HepG2 (cell line): ENCODE data around the gene PPFIA3. TPM values are rescaled to one million over a fixed set of nuclear protein-coding genes. Genes with fewer than 3 reads are reported as not detected.

Experiments
- CENPT ChIP-seq: sonication (generic); formaldehyde crosslinking; IDR thresholded peaks from 2 replicates; pipeline ENCODE4 v1.8.0; 2022; ENCODE audit warnings: low read depth, mild to moderate bottlenecking, moderate library complexity, missing genetic modification reagents
- CHD4 ChIP-seq: fragments of 200-600 bp; sonication (generic); IDR thresholded peaks from 2 replicates; pipeline ENCODE4 v1.7.0; 2017; ENCODE audit warnings: mild to moderate bottlenecking, low read length, borderline replicate concordance
- ELF4 ChIP-seq: sonication (generic); formaldehyde crosslinking; IDR thresholded peaks from 2 replicates; pipeline ENCODE4 v1.5.0; 2020; ENCODE audit warnings: missing genetic modification reagents, mild to moderate bottlenecking, moderate library complexity, borderline replicate concordance
- GZF1 ChIP-seq: sonication (generic); formaldehyde crosslinking; IDR thresholded peaks from 2 replicates; pipeline ENCODE4 v1.5.1; 2020; ENCODE audit warnings: mild to moderate bottlenecking, missing genetic modification reagents
- KAT8 ChIP-seq: IDR thresholded peaks from 2 replicates; pipeline ENCODE4 v1.6.1; 2016; ENCODE audit warnings: missing genetic modification reagents, missing compliant biosample characterization
- PLRG1 ChIP-seq: fragments of 450-650 bp; conservative IDR thresholded peaks from 2 replicates; pipeline ENCODE4 v1.6.1; 2016
- RORA ChIP-seq: sonication (generic); formaldehyde crosslinking; IDR thresholded peaks from 2 replicates; pipeline ENCODE4 v1.5.0; 2020; ENCODE audit warnings: mild to moderate bottlenecking, missing genetic modification reagents, moderate library complexity
- SMAD3 ChIP-seq: sonication (generic); formaldehyde crosslinking; IDR thresholded peaks from 2 replicates; pipeline ENCODE4 v1.4.0; 2020; ENCODE audit warnings: missing genetic modification reagents
- SMC3 ChIP-seq: IDR thresholded peaks from 2 replicates; pipeline ENCODE4 v1.6.1; 2011; ENCODE audit warnings: low read length, improper control_type of control experiment
- YEATS4 ChIP-seq: sonication (generic); formaldehyde crosslinking; IDR thresholded peaks from 2 replicates; pipeline ENCODE4 v1.4.0; 2020; ENCODE audit warnings: missing genetic modification reagents, borderline replicate concordance
- ZKSCAN5 ChIP-seq: sonication (generic); formaldehyde crosslinking; IDR thresholded peaks from 2 replicates; pipeline ENCODE4 v1.5.1; 2020; ENCODE audit warnings: mild to moderate bottlenecking, missing genetic modification reagents
- ZNF180 ChIP-seq: sonication (generic); formaldehyde crosslinking; IDR thresholded peaks from 2 replicates; pipeline ENCODE4 v1.4.0; 2020; ENCODE audit warnings: low read depth, missing genetic modification reagents, borderline replicate concordance
- ZNF564 ChIP-seq: sonication (generic); formaldehyde crosslinking; IDR thresholded peaks from 2 replicates; pipeline ENCODE4 v1.8.1; 2023; ENCODE audit warnings: mild to moderate bottlenecking, missing genetic modification reagents
- ZNF749 ChIP-seq: sonication (generic); formaldehyde crosslinking; IDR thresholded peaks from 2 replicates; pipeline ENCODE4 v1.8.0; 2022; ENCODE audit warnings: mild to moderate bottlenecking, missing genetic modification reagents, moderate library complexity, borderline replicate concordance
- polyA plus RNA-seq, 8 experiments: library from polyadenylated mRNA; depleted of rRNA in 3 of 8; stranded (reverse) in 7 of 8; unstranded in 1 of 8; fragments of >200 nt; fragmentation: Illumina TruSeq in 4 of 8; extraction: Trizol in 4 of 8; gene quantifications; 2 replicates each; pipeline versions ENCODE4 v1.2.1 to v1.2.3, GENCODE V29; 2011 to 2016; ENCODE audit warnings: low read depth in 4 of 8, missing spikeins in 1 of 8, mixed read lengths in 1 of 8; ENCODE audit not compliant: insufficient read depth in 1 of 8
- total RNA-seq, 5 experiments: library from RNA; depleted of rRNA; stranded (reverse); fragments of >200 nt; fragmentation: Illumina TruSeq; extraction: Trizol; gene quantifications; 2 replicates each; pipeline ENCODE4 v1.2.3, GENCODE V29; 2016; ENCODE audit warnings: low read depth in 1 of 5
- TF ChIP-seq, protein P1 (sequence below), 2 experiments: fragments of 450-650 bp in 1 of 2; sonication (generic) in 1 of 2; formaldehyde crosslinking in 1 of 2; IDR thresholded peaks; 2 replicates each; pipeline versions ENCODE4 v1.6.1 to v1.8.0; 2016 to 2022; ENCODE audit warnings: antibody characterized with exemption in 1 of 2, mild to moderate bottlenecking in 1 of 2, missing genetic modification reagents in 1 of 2
- TF ChIP-seq, protein P2 (sequence below): sonication (generic); formaldehyde crosslinking; conservative IDR thresholded peaks from 2 replicates; pipeline ENCODE4 v1.4.0; 2020; ENCODE audit warnings: missing genetic modification reagents
- TF ChIP-seq, protein P3 (sequence below): IDR thresholded peaks from 2 replicates; pipeline ENCODE4 v1.6.1; 2016; ENCODE audit warnings: mild to moderate bottlenecking, missing biosample characterization, missing genetic modification reagents

PPFIA3 gene
- total and polyA plus RNA-seq, 2 of the 13 experiments (the other 11 are each of a cell fraction or from before 2014, with no cell fraction given), result 6.7 to 8.6 TPM

DNA sequence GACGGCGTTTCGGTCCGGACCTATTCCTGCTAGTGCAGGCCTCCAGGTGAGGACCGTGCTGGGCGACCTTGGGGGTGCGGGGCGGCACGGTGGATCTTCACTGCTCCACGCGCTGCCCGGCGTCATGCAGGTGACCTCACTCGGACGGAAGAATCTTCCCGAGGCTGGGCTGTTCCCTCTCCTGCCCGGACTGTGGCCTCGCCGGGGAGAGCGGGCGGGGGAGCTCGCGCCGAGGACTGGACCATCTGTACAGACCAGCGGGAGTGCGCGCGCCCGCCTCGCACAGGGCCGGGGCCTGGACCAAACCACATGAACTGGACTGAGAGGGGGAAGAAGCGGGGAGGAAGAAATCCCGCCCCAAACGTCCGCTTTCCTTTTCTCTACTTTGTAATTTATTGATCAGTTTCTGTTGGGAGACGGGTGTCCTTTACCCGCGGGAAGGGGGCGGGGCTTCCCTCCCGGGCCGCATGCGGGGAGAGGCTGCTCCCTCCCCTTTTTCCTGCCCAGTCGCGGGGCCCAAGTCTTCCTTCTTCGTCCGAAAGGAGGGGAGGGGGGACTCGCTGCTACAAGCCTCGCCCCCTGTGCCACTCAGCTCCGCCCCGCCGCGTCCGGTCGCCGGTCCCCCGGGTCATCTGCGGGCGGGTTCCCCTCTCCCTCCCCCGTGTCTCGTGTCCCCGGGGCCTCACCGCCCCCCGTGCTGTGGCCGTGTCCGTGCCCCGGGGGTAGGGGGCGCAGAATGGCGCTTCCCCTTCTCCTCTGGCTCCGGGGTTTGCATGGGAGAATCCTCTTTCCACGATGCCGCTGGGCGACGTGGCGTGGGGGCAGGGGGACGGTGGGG lies 31.0 kb downstream of the PPFIA3 start (continued):
- TF ChIP-seq, protein P1, sequence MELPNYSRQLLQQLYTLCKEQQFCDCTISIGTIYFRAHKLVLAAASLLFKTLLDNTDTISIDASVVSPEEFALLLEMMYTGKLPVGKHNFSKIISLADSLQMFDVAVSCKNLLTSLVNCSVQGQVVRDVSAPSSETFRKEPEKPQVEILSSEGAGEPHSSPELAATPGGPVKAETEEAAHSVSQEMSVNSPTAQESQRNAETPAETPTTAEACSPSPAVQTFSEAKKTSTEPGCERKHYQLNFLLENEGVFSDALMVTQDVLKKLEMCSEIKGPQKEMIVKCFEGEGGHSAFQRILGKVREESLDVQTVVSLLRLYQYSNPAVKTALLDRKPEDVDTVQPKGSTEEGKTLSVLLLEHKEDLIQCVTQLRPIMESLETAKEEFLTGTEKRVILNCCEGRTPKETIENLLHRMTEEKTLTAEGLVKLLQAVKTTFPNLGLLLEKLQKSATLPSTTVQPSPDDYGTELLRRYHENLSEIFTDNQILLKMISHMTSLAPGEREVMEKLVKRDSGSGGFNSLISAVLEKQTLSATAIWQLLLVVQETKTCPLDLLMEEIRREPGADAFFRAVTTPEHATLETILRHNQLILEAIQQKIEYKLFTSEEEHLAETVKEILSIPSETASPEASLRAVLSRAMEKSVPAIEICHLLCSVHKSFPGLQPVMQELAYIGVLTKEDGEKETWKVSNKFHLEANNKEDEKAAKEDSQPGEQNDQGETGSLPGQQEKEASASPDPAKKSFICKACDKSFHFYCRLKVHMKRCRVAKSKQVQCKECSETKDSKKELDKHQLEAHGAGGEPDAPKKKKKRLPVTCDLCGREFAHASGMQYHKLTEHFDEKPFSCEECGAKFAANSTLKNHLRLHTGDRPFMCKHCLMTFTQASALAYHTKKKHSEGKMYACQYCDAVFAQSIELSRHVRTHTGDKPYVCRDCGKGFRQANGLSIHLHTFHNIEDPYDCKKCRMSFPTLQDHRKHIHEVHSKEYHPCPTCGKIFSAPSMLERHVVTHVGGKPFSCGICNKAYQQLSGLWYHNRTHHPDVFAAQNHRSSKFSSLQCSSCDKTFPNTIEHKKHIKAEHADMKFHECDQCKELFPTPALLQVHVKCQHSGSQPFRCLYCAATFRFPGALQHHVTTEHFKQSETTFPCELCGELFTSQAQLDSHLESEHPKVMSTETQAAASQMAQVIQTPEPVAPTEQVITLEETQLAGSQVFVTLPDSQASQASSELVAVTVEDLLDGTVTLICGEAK (IDR thresholded peaks at IDR 0.05), result no peak
- TF ChIP-seq, protein P1 (CRISPR knock-in tag; IDR thresholded peaks at IDR 0.05), result peak; percentile 84
- TF ChIP-seq ZKSCAN5 (CRISPR knock-in tag) (no peak), ELF4 (CRISPR knock-in tag) (0 out of 2 replicates have a peak, but pooled peaks have one; percentile 74), RORA (CRISPR knock-in tag) (no peak), PLRG1 (no peak), GZF1 (CRISPR knock-in tag) (no peak), KAT8 (CRISPR knock-in tag) (peak; percentile 40; the same call in 1 of the 2 replicates), YEATS4 (CRISPR knock-in tag) (peak; percentile 71), SMAD3 (CRISPR knock-in tag) (0 out of 2 replicates have a peak, but pooled peaks have one; percentile 17), CHD4 (no peak), ZNF749 (CRISPR knock-in tag) (no peak), CENPT (CRISPR knock-in tag) (no peak), ZNF180 (CRISPR knock-in tag) (0 out of 2 replicates have a peak, but pooled peaks have one; percentile 46), ZNF564 (CRISPR knock-in tag) (peak; percentile 60; the same call in 1 of the 2 replicates), SMC3 (no peak)
- TF ChIP-seq, protein P2, sequence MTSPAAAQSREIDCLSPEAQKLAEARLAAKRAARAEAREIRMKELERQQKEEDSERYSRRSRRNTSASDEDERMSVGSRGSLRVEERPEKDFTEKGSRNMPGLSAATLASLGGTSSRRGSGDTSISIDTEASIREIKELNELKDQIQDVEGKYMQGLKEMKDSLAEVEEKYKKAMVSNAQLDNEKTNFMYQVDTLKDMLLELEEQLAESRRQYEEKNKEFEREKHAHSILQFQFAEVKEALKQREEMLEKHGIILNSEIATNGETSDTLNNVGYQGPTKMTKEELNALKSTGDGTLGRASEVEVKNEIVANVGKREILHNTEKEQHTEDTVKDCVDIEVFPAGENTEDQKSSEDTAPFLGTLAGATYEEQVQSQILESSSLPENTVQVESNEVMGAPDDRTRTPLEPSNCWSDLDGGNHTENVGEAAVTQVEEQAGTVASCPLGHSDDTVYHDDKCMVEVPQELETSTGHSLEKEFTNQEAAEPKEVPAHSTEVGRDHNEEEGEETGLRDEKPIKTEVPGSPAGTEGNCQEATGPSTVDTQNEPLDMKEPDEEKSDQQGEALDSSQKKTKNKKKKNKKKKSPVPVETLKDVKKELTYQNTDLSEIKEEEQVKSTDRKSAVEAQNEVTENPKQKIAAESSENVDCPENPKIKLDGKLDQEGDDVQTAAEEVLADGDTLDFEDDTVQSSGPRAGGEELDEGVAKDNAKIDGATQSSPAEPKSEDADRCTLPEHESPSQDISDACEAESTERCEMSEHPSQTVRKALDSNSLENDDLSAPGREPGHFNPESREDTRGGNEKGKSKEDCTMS, result no peak
- TF ChIP-seq, protein P3, sequence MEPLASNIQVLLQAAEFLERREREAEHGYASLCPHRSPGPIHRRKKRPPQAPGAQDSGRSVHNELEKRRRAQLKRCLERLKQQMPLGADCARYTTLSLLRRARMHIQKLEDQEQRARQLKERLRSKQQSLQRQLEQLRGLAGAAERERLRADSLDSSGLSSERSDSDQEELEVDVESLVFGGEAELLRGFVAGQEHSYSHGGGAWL (CRISPR knock-in tag), result no peak
